Mammary epithelial cell (primary cell): Measurements from ENCODE around the gene EFS.

ENCODE experiments used
- EZH2 ChIP-seq: IDR thresholded peaks from 2 replicates; pipeline ENCODE4 v1.6.1; 2012; ENCODE audit warnings: low read length, inconsistent platforms, borderline replicate concordance
- TF ChIP-seq, protein P1 (sequence below), 2 donors: IDR thresholded peaks in 1 of 2; conservative IDR thresholded peaks in 1 of 2; 2 replicates each; pipeline ENCODE4 v1.5.1; 2011 to 2012; ENCODE audit warnings: inconsistent platforms in 2 of 2, low read length in 2 of 2, mild to moderate bottlenecking in 2 of 2, control low read depth in 1 of 2, low read depth in 1 of 2; ENCODE audit not compliant: insufficient read depth in 1 of 2; ENCODE audit errors: extremely low read depth in 1 of 2

DNA sequence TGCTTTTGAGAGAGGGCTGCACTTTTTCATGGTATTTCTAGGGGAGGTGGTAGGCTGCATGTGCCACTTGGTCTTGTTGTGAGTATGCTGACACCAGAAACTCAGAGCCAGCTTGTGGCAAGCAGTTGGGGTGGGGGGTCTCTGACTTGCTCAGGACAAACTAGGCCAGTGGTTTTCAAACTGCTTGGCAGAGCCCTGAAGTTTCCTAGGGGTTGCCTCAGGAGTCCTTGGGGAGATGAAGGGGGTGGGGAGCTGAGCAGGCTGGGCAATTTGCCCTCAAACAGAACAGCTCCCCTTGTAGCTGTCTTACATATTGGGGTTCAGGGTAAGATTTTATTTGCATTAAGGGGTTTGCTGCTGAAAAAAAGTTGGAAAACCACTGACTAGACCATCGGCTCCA lies 54.4 kb downstream of the EFS start:
- TF ChIP-seq, protein P1, sequence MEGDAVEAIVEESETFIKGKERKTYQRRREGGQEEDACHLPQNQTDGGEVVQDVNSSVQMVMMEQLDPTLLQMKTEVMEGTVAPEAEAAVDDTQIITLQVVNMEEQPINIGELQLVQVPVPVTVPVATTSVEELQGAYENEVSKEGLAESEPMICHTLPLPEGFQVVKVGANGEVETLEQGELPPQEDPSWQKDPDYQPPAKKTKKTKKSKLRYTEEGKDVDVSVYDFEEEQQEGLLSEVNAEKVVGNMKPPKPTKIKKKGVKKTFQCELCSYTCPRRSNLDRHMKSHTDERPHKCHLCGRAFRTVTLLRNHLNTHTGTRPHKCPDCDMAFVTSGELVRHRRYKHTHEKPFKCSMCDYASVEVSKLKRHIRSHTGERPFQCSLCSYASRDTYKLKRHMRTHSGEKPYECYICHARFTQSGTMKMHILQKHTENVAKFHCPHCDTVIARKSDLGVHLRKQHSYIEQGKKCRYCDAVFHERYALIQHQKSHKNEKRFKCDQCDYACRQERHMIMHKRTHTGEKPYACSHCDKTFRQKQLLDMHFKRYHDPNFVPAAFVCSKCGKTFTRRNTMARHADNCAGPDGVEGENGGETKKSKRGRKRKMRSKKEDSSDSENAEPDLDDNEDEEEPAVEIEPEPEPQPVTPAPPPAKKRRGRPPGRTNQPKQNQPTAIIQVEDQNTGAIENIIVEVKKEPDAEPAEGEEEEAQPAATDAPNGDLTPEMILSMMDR (conservative IDR thresholded peaks at IDR 0.05 in 1 of 2, IDR thresholded peaks at IDR 0.05 in 1 of 2; ENCODE audit: extremely low read depth in 1 of 2, insufficient read depth in 1 of 2, low read depth in 1 of 2, low read length in 2 of 2) = no peak
- TF ChIP-seq EZH2 = no peak
